ENCODE results near the gene SPAG9.
A peak's percentile ranks its signal among the peaks of the same experiment; 100 is the strongest.

SPAG9 gene

GRCh38 chr17:50938821-50939541 is 181.7 kb downstream of the SPAG9 start:
- no peak for DNase-seq (ENCODE audit: low read depth)

- DNase-seq (ENCODE audit: low read depth): no peak
These were observed 184.7 kb downstream of the SPAG9 start for GRCh38 chr17:50935996-50936266.

- no peak for DNase-seq (ENCODE audit: low read depth)
These were observed 185.3 kb downstream of the SPAG9 start for GRCh38 chr17:50935221-50935995.

GRCh38 chr17:50934672-50935220 is 185.9 kb downstream of the SPAG9 start:
- DNase-seq (ENCODE audit: low read depth): no peak

- DNase-seq (ENCODE audit: low read depth): no peak
These were observed 186.5 kb downstream of the SPAG9 start for GRCh38 chr17:50934161-50934560.

- DNase-seq (ENCODE audit: low read depth): no peak
These were observed 189.3 kb downstream of the SPAG9 start for GRCh38 chr17:50931144-50931908.

GRCh38 chr17:50928646-50929045 is 192.0 kb downstream of the SPAG9 start:
- DNase-seq (ENCODE audit: low read depth): no peak

- no peak for DNase-seq (ENCODE audit: low read depth)
These were observed 193.4 kb downstream of the SPAG9 start for GRCh38 chr17:50927287-50927686.

GRCh38 chr17:50926523-50926922 is 194.1 kb downstream of the SPAG9 start:
- no peak for DNase-seq (ENCODE audit: low read depth)

- no peak for DNase-seq (ENCODE audit: low read depth)
These were observed 195.3 kb downstream of the SPAG9 start for GRCh38 chr17:50925296-50925891.

GRCh38 chr17:50924800-50925199 is 195.9 kb downstream of the SPAG9 start:
- DNase-seq (ENCODE audit: low read depth): no peak

GRCh38 chr17:50924300-50924699 is 196.4 kb downstream of the SPAG9 start:
- DNase-seq (ENCODE audit: low read depth): no peak

- no peak for DNase-seq (ENCODE audit: low read depth)
These were observed 197.1 kb downstream of the SPAG9 start for GRCh38 chr17:50923611-50924010.

GRCh38 chr17:50922721-50923405 is 197.8 kb downstream of the SPAG9 start:
- DNase-seq (ENCODE audit: low read depth): no peak

- no peak for DNase-seq (ENCODE audit: low read depth)
These were observed 198.6 kb downstream of the SPAG9 start for GRCh38 chr17:50922107-50922506.

- no peak for DNase-seq (ENCODE audit: low read depth)
These were observed 199.6 kb downstream of the SPAG9 start for GRCh38 chr17:50920891-50921586.

- no peak for DNase-seq (ENCODE audit: low read depth)
These were observed 200.6 kb downstream of the SPAG9 start for GRCh38 chr17:50920041-50920410.

- DNase-seq (ENCODE audit: low read depth): peak; percentile 67
These were observed 201.2 kb downstream of the SPAG9 start for GRCh38 chr17:50919321-50920040.

GRCh38 chr17:50918933-50919296 is 201.8 kb downstream of the SPAG9 start:
- no peak for DNase-seq (ENCODE audit: low read depth)

- no peak for DNase-seq (ENCODE audit: low read depth)
These were observed 202.4 kb downstream of the SPAG9 start for GRCh38 chr17:50918071-50918932.

All from stimulated activated CD8-positive, alpha-beta memory T cell treated with anti-CD3 and anti-CD28 coated beads, Interleukin-15, amount 100 ng/mL, for 1 hour (primary cell).